ENCODE results near the gene MAGI2.

MAGI2 gene

GRCh38 chr7:79199266-79199665 lies 254.2 kb downstream of the MAGI2 start:
- Mint-ChIP-seq H3K4me3 (no peak overlapping the region), H3K27ac (no peak overlapping the region), H3K9me3 (peaks cover 0 to 2% of the 10 kb centered on the region in 2 donors), H3K27me3 (no peaks in the 10 kb centered on the region), H3K4me1 (no peaks in the 10 kb centered on the region), H3K36me3 (no peaks in the 10 kb centered on the region)
- ATAC-seq (replicated peaks) (no peak), DNase-seq (no peak)

- H3K9me3 Mint-ChIP-seq, result no peaks in the 10 kb centered on the region
- no peak for ATAC-seq (replicated peaks)
- no peak overlapping the region for H3K4me3 Mint-ChIP-seq
- no peak overlapping the region for H3K27ac Mint-ChIP-seq
- no peaks in the 10 kb centered on the region for H3K4me1 Mint-ChIP-seq
- DNase-seq, result no peak
- no peaks in the 10 kb centered on the region for H3K36me3 Mint-ChIP-seq
- H3K27me3 Mint-ChIP-seq, result no peaks in the 10 kb centered on the region
These were observed 267.9 kb downstream of the MAGI2 start for GRCh38 chr7:79185605-79186004.

GRCh38 chr7:79182283-79182682 lies 271.2 kb downstream of the MAGI2 start:
- no peaks in the 10 kb centered on the region for H3K36me3 Mint-ChIP-seq
- DNase-seq (no peak), ATAC-seq (replicated peaks) (no peak)
- H3K4me3 Mint-ChIP-seq, result no peak overlapping the region
- no peaks in the 10 kb centered on the region for H3K4me1 Mint-ChIP-seq
- no peak overlapping the region for H3K27ac Mint-ChIP-seq
- no peaks in the 10 kb centered on the region for H3K27me3 Mint-ChIP-seq
- H3K9me3 Mint-ChIP-seq, result no peaks in the 10 kb centered on the region

GRCh38 chr7:79180533-79180932 lies 272.9 kb downstream of the MAGI2 start:
- H3K4me1 Mint-ChIP-seq, result no peaks in the 10 kb centered on the region
- no peak overlapping the region for H3K27ac Mint-ChIP-seq
- DNase-seq (no peak), ATAC-seq (replicated peaks) (no peak)
- H3K4me3 Mint-ChIP-seq, result no peak overlapping the region
- no peaks in the 10 kb centered on the region for H3K9me3 Mint-ChIP-seq
- H3K27me3 Mint-ChIP-seq, result no peaks in the 10 kb centered on the region
- no peaks in the 10 kb centered on the region for H3K36me3 Mint-ChIP-seq

GRCh38 chr7:79176859-79177477 lies 276.5 kb downstream of the MAGI2 start:
- H3K4me3 Mint-ChIP-seq, result no peak overlapping the region
- DNase-seq (no peak), ATAC-seq (replicated peaks) (no peak)
- no peaks in the 10 kb centered on the region for H3K9me3 Mint-ChIP-seq
- H3K4me1 Mint-ChIP-seq, result no peaks in the 10 kb centered on the region
- H3K27me3 Mint-ChIP-seq, result no peaks in the 10 kb centered on the region
- H3K36me3 Mint-ChIP-seq, result no peaks in the 10 kb centered on the region
- no peak overlapping the region for H3K27ac Mint-ChIP-seq

- H3K27ac Mint-ChIP-seq, result no peak overlapping the region
- no peak overlapping the region for H3K4me3 Mint-ChIP-seq
- H3K36me3 Mint-ChIP-seq, result no peaks in the 10 kb centered on the region
- no peaks in the 10 kb centered on the region for H3K27me3 Mint-ChIP-seq
- H3K9me3 Mint-ChIP-seq, result no peaks in the 10 kb centered on the region
- no peak for ATAC-seq (replicated peaks)
- DNase-seq, result no peak
- no peaks in the 10 kb centered on the region for H3K4me1 Mint-ChIP-seq
These were observed 278.1 kb downstream of the MAGI2 start for GRCh38 chr7:79175374-79175773.

GRCh38 chr7:79165225-79165624 lies 288.2 kb downstream of the MAGI2 start:
- H3K36me3 Mint-ChIP-seq, result no peaks in the 10 kb centered on the region
- ATAC-seq (replicated peaks) (no peak), DNase-seq (no peak)
- H3K4me3 Mint-ChIP-seq, result no peak overlapping the region
- H3K27me3 Mint-ChIP-seq, result no peaks in the 10 kb centered on the region
- H3K4me1 Mint-ChIP-seq, result no peaks in the 10 kb centered on the region
- no peak overlapping the region for H3K27ac Mint-ChIP-seq
- H3K9me3 Mint-ChIP-seq, result peaks cover 0 to 1% of the 10 kb centered on the region in 2 donors

GRCh38 chr7:79159040-79159664 lies 294.3 kb downstream of the MAGI2 start:
- H3K4me3 Mint-ChIP-seq, result no peak overlapping the region
- no peak overlapping the region for H3K27ac Mint-ChIP-seq

GRCh38 chr7:79157281-79157680 lies 296.2 kb downstream of the MAGI2 start:
- Mint-ChIP-seq H3K9me3 (peaks cover 0 to 2% of the 10 kb centered on the region in 2 donors), H3K4me1 (no peaks in the 10 kb centered on the region), H3K4me3 (no peak overlapping the region), H3K36me3 (no peaks in the 10 kb centered on the region), H3K27me3 (no peaks in the 10 kb centered on the region), H3K27ac (no peak overlapping the region)
- DNase-seq (no peak), ATAC-seq (replicated peaks) (no peak)

More at GRCh38 chr7:79159040-79159664, 294.3 kb downstream of the MAGI2 start:
- ATAC-seq (replicated peaks) (no peak), DNase-seq (no peak)
- H3K27me3 Mint-ChIP-seq, result no peaks in the 10 kb centered on the region
- H3K9me3 Mint-ChIP-seq, result peaks cover 0 to 2% of the 10 kb centered on the region in 2 donors
- H3K4me1 Mint-ChIP-seq, result no peaks in the 10 kb centered on the region
- no peaks in the 10 kb centered on the region for H3K36me3 Mint-ChIP-seq

- no peak for DNase-seq
- Mint-ChIP-seq H3K36me3 (no peaks in the 10 kb centered on the region), H3K27ac (no peak overlapping the region)
These were observed 303.6 kb downstream of the MAGI2 start for GRCh38 chr7:79149831-79150230.

GRCh38 chr7:79142706-79143105 lies 310.8 kb downstream of the MAGI2 start:
- Mint-ChIP-seq H3K9me3 (peaks cover 2 to 3% of the 10 kb centered on the region in 2 donors), H3K27me3 (no peaks in the 10 kb centered on the region), H3K4me1 (no peaks in the 10 kb centered on the region), H3K36me3 (no peaks in the 10 kb centered on the region), H3K27ac (no peak overlapping the region), H3K4me3 (no peak overlapping the region)
- ATAC-seq (replicated peaks) (no peak), DNase-seq (no peak)

More at GRCh38 chr7:79149831-79150230, 303.6 kb downstream of the MAGI2 start:
- Mint-ChIP-seq H3K27me3 (no peaks in the 10 kb centered on the region), H3K4me1 (no peaks in the 10 kb centered on the region), H3K9me3 (no peaks in the 10 kb centered on the region), H3K4me3 (no peak overlapping the region)
- no peak for ATAC-seq (replicated peaks)

- Mint-ChIP-seq H3K4me3 (no peak overlapping the region), H3K9me3 (peaks cover 2 to 4% of the 10 kb centered on the region in 2 donors), H3K27me3 (no peaks in the 10 kb centered on the region), H3K36me3 (no peaks in the 10 kb centered on the region), H3K4me1 (no peaks in the 10 kb centered on the region), H3K27ac (no peak overlapping the region)
- ATAC-seq (replicated peaks) (no peak), DNase-seq (no peak)
These were observed 312.2 kb downstream of the MAGI2 start for GRCh38 chr7:79141252-79141651.

- no peaks in the 10 kb centered on the region for H3K36me3 Mint-ChIP-seq
- no peaks in the 10 kb centered on the region for H3K4me1 Mint-ChIP-seq
- no peak for ATAC-seq (replicated peaks)
- H3K27me3 Mint-ChIP-seq, result no peaks in the 10 kb centered on the region
- no peak overlapping the region for H3K4me3 Mint-ChIP-seq
- no peak overlapping the region for H3K27ac Mint-ChIP-seq
- no peak for DNase-seq
- H3K9me3 Mint-ChIP-seq, result peaks cover 3 to 4% of the 10 kb centered on the region in 2 donors
These were observed 315.5 kb downstream of the MAGI2 start for GRCh38 chr7:79137942-79138341.

GRCh38 chr7:79132844-79133451 lies 320.5 kb downstream of the MAGI2 start:
- no peak for DNase-seq
- Mint-ChIP-seq H3K4me3 (no peak overlapping the region), H3K9me3 (peaks cover 4 to 6% of the 10 kb centered on the region in 2 donors)

GRCh38 chr7:79130715-79131114 lies 322.8 kb downstream of the MAGI2 start:
- Mint-ChIP-seq H3K4me1 (no peaks in the 10 kb centered on the region), H3K36me3 (no peaks in the 10 kb centered on the region), H3K9me3 (peaks cover 0 to 4% of the 10 kb centered on the region in 2 donors), H3K27ac (no peak overlapping the region), H3K27me3 (no peaks in the 10 kb centered on the region), H3K4me3 (no peak overlapping the region)
- DNase-seq, result no peak
- no peak for ATAC-seq (replicated peaks)

More at GRCh38 chr7:79132844-79133451, 320.5 kb downstream of the MAGI2 start:
- no peak overlapping the region for H3K27ac Mint-ChIP-seq
- ATAC-seq (replicated peaks), result no peak
- no peaks in the 10 kb centered on the region for H3K27me3 Mint-ChIP-seq
- no peaks in the 10 kb centered on the region for H3K4me1 Mint-ChIP-seq
- no peaks in the 10 kb centered on the region for H3K36me3 Mint-ChIP-seq
